ENCODE results near the gene LCK.

DNA sequence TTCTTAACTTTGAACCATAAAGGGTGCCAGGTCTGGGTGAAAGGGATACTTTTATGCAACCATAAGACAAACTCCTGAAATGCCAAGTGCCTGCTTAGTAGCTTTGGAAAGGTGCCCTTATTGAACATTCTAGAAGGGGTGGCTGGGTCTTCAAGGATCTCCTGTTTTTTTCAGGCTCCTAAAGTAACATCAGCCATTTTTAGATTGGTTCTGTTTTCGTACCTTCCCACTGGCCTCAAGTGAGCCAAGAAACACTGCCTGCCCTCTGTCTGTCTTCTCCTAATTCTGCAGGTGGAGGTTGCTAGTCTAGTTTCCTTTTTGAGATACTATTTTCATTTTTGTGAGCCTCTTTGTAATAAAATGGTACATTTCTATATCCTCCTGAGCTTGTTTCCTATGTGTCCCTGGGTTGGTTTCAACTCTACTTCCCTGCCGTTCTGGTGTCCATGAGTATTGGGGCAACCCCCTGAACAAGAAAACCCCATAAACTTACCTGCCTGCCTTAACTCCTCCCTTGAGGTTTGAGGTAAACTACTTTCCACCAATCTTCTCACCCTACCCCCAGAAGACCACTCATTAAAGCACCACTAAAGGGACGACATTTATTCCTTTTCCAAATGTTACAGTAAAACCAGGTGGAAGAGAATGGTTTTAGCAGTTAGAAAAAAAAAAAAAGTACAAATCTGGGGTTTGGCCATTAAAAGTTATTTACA, 82.3 kb downstream of the LCK start:
- no peak for TF ChIP-seq POLR2A (IDR thresholded peaks at IDR 0.05)
- no peak for TF ChIP-seq EP300 (IDR thresholded peaks at IDR 0.05)
- TF ChIP-seq, protein P1, sequence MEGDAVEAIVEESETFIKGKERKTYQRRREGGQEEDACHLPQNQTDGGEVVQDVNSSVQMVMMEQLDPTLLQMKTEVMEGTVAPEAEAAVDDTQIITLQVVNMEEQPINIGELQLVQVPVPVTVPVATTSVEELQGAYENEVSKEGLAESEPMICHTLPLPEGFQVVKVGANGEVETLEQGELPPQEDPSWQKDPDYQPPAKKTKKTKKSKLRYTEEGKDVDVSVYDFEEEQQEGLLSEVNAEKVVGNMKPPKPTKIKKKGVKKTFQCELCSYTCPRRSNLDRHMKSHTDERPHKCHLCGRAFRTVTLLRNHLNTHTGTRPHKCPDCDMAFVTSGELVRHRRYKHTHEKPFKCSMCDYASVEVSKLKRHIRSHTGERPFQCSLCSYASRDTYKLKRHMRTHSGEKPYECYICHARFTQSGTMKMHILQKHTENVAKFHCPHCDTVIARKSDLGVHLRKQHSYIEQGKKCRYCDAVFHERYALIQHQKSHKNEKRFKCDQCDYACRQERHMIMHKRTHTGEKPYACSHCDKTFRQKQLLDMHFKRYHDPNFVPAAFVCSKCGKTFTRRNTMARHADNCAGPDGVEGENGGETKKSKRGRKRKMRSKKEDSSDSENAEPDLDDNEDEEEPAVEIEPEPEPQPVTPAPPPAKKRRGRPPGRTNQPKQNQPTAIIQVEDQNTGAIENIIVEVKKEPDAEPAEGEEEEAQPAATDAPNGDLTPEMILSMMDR (IDR thresholded peaks at IDR 0.05): no peak
